ENCODE measurements around the gene ZNF445. TPM values are rescaled to one million over a fixed set of nuclear protein-coding genes. Genes with fewer than 3 reads are reported as not detected.

The ZNF445 gene
- total RNA-seq, 2 donors from 2014 or later: 9.2 to 15.7 TPM

- Histone ChIP-seq H3K27ac (no peak overlapping the region), H3K36me3 (no peaks in the 10 kb centered on the region), H3K27me3 (replicated peaks; ENCODE audit: insufficient read depth) (no peaks in the 10 kb centered on the region), H3K4me3 (no peak overlapping the region), H3K9me3 (no peaks in the 10 kb centered on the region), H3K4me1 (ENCODE audit: control insufficient read depth in 1 of 2, low read depth in 2 of 2) (peaks cover 4 to 7% of the 10 kb centered on the region in 2 donors)
- no peak for TF ChIP-seq CTCF (IDR thresholded peaks at IDR 0.05)
- DNase-seq (ENCODE audit: low spot score): no peak
- no peak for ATAC-seq (ENCODE audit: insufficient number of reproducible peaks, low FRiP score, low read depth)
These were observed 38.8 kb upstream of the ZNF445 start for GRCh38 chr3:44516230-44516629.

GRCh38 chr3:44513513-44513912 is 36.0 kb upstream of the ZNF445 start:
- Histone ChIP-seq H3K9me3 (no peaks in the 10 kb centered on the region), H3K36me3 (no peaks in the 10 kb centered on the region), H3K27me3 (replicated peaks; ENCODE audit: insufficient read depth) (no peaks in the 10 kb centered on the region), H3K4me1 (ENCODE audit: control insufficient read depth in 1 of 2, low read depth in 2 of 2) (peaks cover 9 to 22% of the 10 kb centered on the region in 2 donors), H3K27ac (no peak overlapping the region), H3K4me3 (no peak overlapping the region)
- DNase-seq (ENCODE audit: low spot score) (no peak), ATAC-seq (ENCODE audit: insufficient number of reproducible peaks, low FRiP score, low read depth) (no peak)
- TF ChIP-seq CTCF (IDR thresholded peaks at IDR 0.05): no peak

GRCh38 chr3:44511238-44511566 is 33.7 kb upstream of the ZNF445 start:
- ATAC-seq (ENCODE audit: insufficient number of reproducible peaks, low FRiP score, low read depth) (no peak), DNase-seq (ENCODE audit: low spot score) (no peak)
- peaks cover 9 to 26% of the 10 kb centered on the region in 2 donors for H3K4me1 ChIP-seq (ENCODE audit: control insufficient read depth in 1 of 2, low read depth in 2 of 2)
- H3K36me3 ChIP-seq: no peaks in the 10 kb centered on the region
- H3K4me3 ChIP-seq: peak overlapping the region; percentile 76
- H3K27me3 ChIP-seq (replicated peaks; ENCODE audit: insufficient read depth): no peaks in the 10 kb centered on the region
- no peaks in the 10 kb centered on the region for H3K9me3 ChIP-seq
- no peak for TF ChIP-seq CTCF (IDR thresholded peaks at IDR 0.05)
- H3K27ac ChIP-seq: peak overlapping the region; percentile 79 to 94

GRCh38 chr3:44510000-44510368 is 32.5 kb upstream of the ZNF445 start:
- DNase-seq (ENCODE audit: low spot score) (no peak), ATAC-seq (ENCODE audit: insufficient number of reproducible peaks, low FRiP score, low read depth) (no peak)
- Histone ChIP-seq H3K4me3 (peak overlapping the region; percentile 76), H3K4me1 (ENCODE audit: control insufficient read depth in 1 of 2, low read depth in 2 of 2) (peaks cover 9 to 26% of the 10 kb centered on the region in 2 donors), H3K36me3 (no peaks in the 10 kb centered on the region), H3K27me3 (replicated peaks; ENCODE audit: insufficient read depth) (no peaks in the 10 kb centered on the region), H3K9me3 (no peaks in the 10 kb centered on the region), H3K27ac (peak overlapping the region; percentile 71 to 79)
- TF ChIP-seq CTCF (IDR thresholded peaks at IDR 0.05): no peak

GRCh38 chr3:44509393-44509921 is 32.0 kb upstream of the ZNF445 start:
- DNase-seq (ENCODE audit: low spot score): no peak
- ATAC-seq (ENCODE audit: insufficient number of reproducible peaks, low FRiP score, low read depth): no peak
- Histone ChIP-seq H3K36me3 (no peaks in the 10 kb centered on the region), H3K4me3 (peak overlapping the region; percentile 76), H3K27ac (peak overlapping the region in 1 of 2 donors; percentile 71), H3K4me1 (ENCODE audit: control insufficient read depth in 1 of 2, low read depth in 2 of 2) (peaks cover 9 to 26% of the 10 kb centered on the region in 2 donors), H3K9me3 (no peaks in the 10 kb centered on the region), H3K27me3 (replicated peaks; ENCODE audit: insufficient read depth) (no peaks in the 10 kb centered on the region)
- no peak for TF ChIP-seq CTCF (IDR thresholded peaks at IDR 0.05)

Data from thoracic aorta (tissue), 2 donors.